RWPE1 (cell line): ENCODE data around the gene BTBD18.
A peak's percentile ranks its signal among the peaks of the same experiment; 100 is the strongest.

Experiments
- CTCF ChIA-PET: fragments of 350-600 bp; sonication (Branson Sonifier 250); formaldehyde crosslinking; extraction: SDS; loops from one replicate; lab custom pipeline; 2021; lab: Yijun Ruan, JAX
- POLR2A ChIA-PET: fragments of 400-600 bp; formaldehyde crosslinking; extraction: SDS; loops from one replicate; lab custom pipeline; 2020; ENCODE audit warnings: antibody characterized with exemption; ENCODE audit not compliant: low non-redundant PET; lab: Yijun Ruan, JAX
- DNase-seq: peaks from one replicate; pipeline ENCODE4 v3.0.0; 2012; ENCODE audit warnings: low spot score
- H3K27ac ChIP-seq: fragments of 450-650 bp; 2 replicates; pipeline ENCODE4 v1.5.1; 2017
- CTCF ChIP-seq: fragments of 450-650 bp; conservative IDR thresholded peaks from 2 replicates; pipeline ENCODE4 v1.5.1; 2017; ENCODE audit warnings: low read depth, mild to moderate bottlenecking

The BTBD18 gene

GRCh38 chr11:57744357-57744756 is 7.3 kb downstream of the BTBD18 start:
- TF ChIP-seq CTCF: no peak
- ChIA-PET POLR2A (interaction anchor here (0.5 kb wide), 2 partner anchors 13 to 22 kb away, joined by 3 read pairs; no protein-coding TSS in a partner anchor), CTCF (no interaction called here)
- no peak for DNase-seq
- no peak overlapping the region for H3K27ac ChIP-seq

GRCh38 chr11:57742087-57742452 is 9.5 kb downstream of the BTBD18 start:
- peak overlapping the region; percentile 85 for H3K27ac ChIP-seq
- ChIA-PET CTCF (interaction anchor here (0.6 to 2.7 kb wide), 2 partner anchors 19 to 59 kb away, joined by 3 to 14 read pairs; no protein-coding TSS in a partner anchor), POLR2A (interaction anchor here (0.6 to 0.9 kb wide), 2 partner anchors 15 to 28 kb away, joined by 3 read pairs; no protein-coding TSS in a partner anchor)
- no peak for TF ChIP-seq CTCF
- DNase-seq: no peak

DNA sequence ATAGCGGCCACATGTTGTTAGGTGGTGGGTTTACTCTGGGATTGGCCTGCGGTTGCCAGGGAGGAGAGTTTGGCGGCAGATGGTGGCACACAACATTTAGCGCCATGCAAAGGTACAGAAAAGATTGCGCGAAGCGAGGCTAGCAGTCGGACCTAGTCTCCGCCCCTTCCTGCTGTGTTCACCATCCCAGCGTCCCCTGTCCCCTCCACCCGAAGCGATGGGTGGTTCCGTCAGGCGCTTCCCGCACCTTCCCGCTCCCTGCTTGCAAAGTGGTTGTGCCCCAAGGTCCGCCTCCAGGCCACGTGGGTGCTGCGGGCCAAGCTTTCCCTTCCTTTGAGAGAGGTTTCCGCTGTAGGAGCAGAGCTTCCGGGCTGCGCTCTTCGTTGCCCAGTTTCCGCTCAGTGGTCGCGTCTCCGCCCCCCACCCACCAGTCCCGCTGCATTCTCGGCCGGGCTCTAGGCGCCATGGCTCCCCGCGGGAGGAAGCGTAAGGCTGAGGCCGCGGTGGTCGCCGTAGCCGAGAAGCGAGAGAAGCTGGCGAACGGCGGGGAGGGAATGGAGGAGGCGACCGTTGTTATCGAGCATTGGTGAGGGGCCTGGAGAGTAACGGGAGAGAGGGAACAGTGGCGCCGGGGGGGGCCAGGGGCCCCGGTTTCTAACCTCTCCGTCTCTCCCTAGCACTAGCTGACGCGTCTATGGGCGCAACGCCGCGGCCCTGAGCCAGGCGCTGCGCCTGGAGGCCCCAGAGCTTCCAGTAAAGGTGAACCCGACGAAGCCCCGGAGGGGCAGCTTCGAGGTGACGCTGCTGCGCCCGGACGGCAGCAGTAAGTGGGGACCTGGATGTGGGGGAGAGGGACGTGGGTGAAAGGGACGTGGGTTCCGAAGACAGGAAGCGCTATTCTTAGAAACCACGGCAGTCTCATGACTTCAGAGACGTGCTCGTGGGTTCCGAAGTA is 10.2 kb downstream of the BTBD18 start, which contains the start of gene SELENOH:
Gene SELENOH (plus strand): TSS at position 360 of the 955 bp plus-strand sequence. CDS start 105 bp downstream, at position 465.
- DNase-seq: peak; percentile 95
- ChIA-PET POLR2A (interaction anchor here (0.6 to 0.9 kb wide), 2 partner anchors 14 to 27 kb away, joined by 3 read pairs; no protein-coding TSS in a partner anchor), CTCF (interaction anchor here (0.5 to 2.7 kb wide), 3 partner anchors 19 to 59 kb away, joined by 3 to 14 read pairs (median 4); no protein-coding TSS in a partner anchor)
- H3K27ac ChIP-seq: peak within 1 kb of the TSS; percentile 85
- no peak for TF ChIP-seq CTCF

GRCh38 chr11:57735619-57736298 is 15.9 kb downstream of the BTBD18 start:
- no peak for TF ChIP-seq CTCF
- CTCF ChIA-PET: interaction anchor here (0.6 kb wide), 4 partner anchors 9 to 323 kb away, joined by 3 to 4 read pairs (median 4); no protein-coding TSS in a partner anchor
- no peak for DNase-seq
- POLR2A ChIA-PET: no interaction called here
- H3K27ac ChIP-seq: no peak overlapping the region

DNA sequence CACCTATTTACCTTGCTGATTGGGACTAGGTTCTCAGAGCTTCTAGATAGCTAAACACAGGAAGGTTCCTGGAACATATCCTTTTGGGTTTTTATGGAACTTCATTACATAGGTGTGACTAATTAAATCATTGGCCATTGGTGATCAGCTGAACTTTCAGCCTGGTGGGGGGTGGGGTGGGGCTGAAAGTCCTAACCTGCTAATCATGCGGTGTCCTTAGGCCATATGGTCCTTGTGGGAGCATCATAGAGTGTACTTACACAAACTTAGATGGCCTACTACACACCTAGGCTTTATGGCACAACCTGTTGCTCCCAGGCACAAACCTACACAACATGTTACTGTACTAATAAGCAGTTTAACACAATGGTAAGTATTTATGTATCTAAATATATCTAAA is 19.0 kb downstream of the BTBD18 start:
- DNase-seq: peak; percentile 30
- ChIA-PET CTCF (interaction anchor here (0.7 kb wide), 1 partner anchor 30 kb away, joined by 3 read pairs; no protein-coding TSS in a partner anchor), POLR2A (interaction anchor here (0.6 kb wide), 1 partner anchor 18 kb away, joined by 3 read pairs; no protein-coding TSS in a partner anchor)
- no peak overlapping the region for H3K27ac ChIP-seq
- no peak for TF ChIP-seq CTCF

DNA sequence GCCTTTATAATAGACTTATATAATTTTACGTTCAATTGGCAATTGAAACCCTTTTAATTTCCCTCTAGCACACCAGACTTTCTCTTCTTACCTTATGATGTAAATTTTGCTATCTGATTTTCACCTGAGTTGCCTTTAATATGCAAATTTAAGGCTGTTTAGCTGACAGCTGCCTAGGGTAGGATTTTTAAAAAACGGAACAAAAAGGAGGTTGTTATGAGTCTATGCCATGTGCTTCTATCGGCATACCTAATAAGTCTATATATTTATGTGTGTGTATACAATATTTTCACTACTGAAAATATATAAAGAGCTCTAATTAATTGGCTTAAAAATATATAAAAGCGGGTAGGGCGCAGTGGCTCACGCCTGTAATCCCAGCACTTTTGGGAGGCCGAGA is 22.1 kb downstream of the BTBD18 start:
- no peak for TF ChIP-seq CTCF
- CTCF ChIA-PET: no interaction called here
- POLR2A ChIA-PET: no interaction called here
- no peak overlapping the region for H3K27ac ChIP-seq
- DNase-seq: no peak
